ENCODE measurements around the gene PLCB3. TPM values are rescaled to one million over a fixed set of nuclear protein-coding genes. Genes with fewer than 3 reads are reported as not detected.
"Not testable (repeated sequence)": the region's sequence is repeated elsewhere in the genome, so short reads cannot be mapped to it uniquely, and the experiment has no call there.

Gene PLCB3
- total RNA-seq, 1 experiment from 2014 or later = 45.3 TPM

GRCh38 chr11:64305691-64306562 is 54.6 kb downstream of the PLCB3 start:
- Histone ChIP-seq H3K4me3 (ENCODE audit: low read depth, low read length, poor library complexity, severe bottlenecking) (peak overlapping the region; percentile 83), H3K27me3 (replicated peaks; ENCODE audit: insufficient read depth, low read depth, low read length, poor library complexity) (no peaks in the 10 kb centered on the region), H3K9me3 (ENCODE audit: low read depth, low read length, poor library complexity, severe bottlenecking) (no peaks in the 10 kb centered on the region), H3K4me1 (ENCODE audit: insufficient read depth, low read length, poor library complexity, severe bottlenecking) (peaks cover 12% of the 10 kb centered on the region), H3K27ac (ENCODE audit: low read depth, low read length, poor library complexity, severe bottlenecking) (peak overlapping the region; percentile 84), H3K36me3 (ENCODE audit: insufficient read depth, low read length, poor library complexity, severe bottlenecking) (peaks cover 4% of the 10 kb centered on the region)
- TSS peak; percentile 39 for BruUV-seq (replicated peaks)
- peak; percentile 79 for DNase-seq (ENCODE audit: low spot score)
- CTCF ChIA-PET = interaction anchor here (0.6 to 0.9 kb wide), 4 partner anchors 16 to 527 kb away, joined by 3 to 6 read pairs (median 4); no protein-coding TSS in a partner anchor
- no peak for TF ChIP-seq EZH2 (IDR thresholded peaks at IDR 0.05; ENCODE audit: borderline replicate concordance, low read depth, low read length, poor library complexity, severe bottlenecking)
- peak; percentile 61 for TF ChIP-seq CTCF (conservative IDR thresholded peaks at IDR 0.05; ENCODE audit: low read depth, low read length)
- intact Hi-C loops (cut with micrococcal nuclease; ENCODE audit: unreplicated experiment) = loop anchor here (2.0 kb wide), 2 partner anchors 35 to 65 kb away; partner anchors contain the start of gene FKBP2
- POLR2A ChIA-PET (ENCODE audit: low non-redundant PET) = interaction anchor here (0.6 kb wide), 1 partner anchor 112 kb away, joined by 6 read pairs; no protein-coding TSS in a partner anchor

DNA sequence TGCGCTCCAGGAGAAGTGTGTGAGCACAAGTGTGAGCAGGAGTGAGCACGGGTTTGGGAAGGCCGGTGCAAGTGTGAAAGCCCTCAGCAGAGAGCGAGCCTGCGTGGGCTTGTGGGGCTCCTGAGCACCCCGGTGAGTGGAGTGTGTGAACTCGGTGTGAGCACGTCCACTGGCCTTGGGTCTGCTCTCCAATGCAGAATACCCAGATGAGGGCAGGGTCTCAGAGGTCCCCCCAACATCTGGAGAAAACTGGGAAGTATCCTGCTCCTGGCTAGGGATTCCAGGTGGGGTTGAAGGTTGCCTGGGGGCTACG is 55.2 kb downstream of the PLCB3 start:
- intact Hi-C loops (cut with micrococcal nuclease; ENCODE audit: unreplicated experiment) = no loop called here
- DNase-seq (ENCODE audit: low spot score) = no peak
- CTCF ChIA-PET = no interaction called here
- H3K27ac ChIP-seq (ENCODE audit: low read depth, low read length, poor library complexity, severe bottlenecking) = peak overlapping the region; percentile 84
- peak overlapping the region; percentile 83 for H3K4me3 ChIP-seq (ENCODE audit: low read depth, low read length, poor library complexity, severe bottlenecking)
- POLR2A ChIA-PET (ENCODE audit: low non-redundant PET) = no interaction called here
- H3K27me3 ChIP-seq (replicated peaks; ENCODE audit: insufficient read depth, low read depth, low read length, poor library complexity) = no peaks in the 10 kb centered on the region
- peaks cover 12% of the 10 kb centered on the region for H3K4me1 ChIP-seq (ENCODE audit: insufficient read depth, low read length, poor library complexity, severe bottlenecking)
- H3K9me3 ChIP-seq (ENCODE audit: low read depth, low read length, poor library complexity, severe bottlenecking) = no peaks in the 10 kb centered on the region
- H3K36me3 ChIP-seq (ENCODE audit: insufficient read depth, low read length, poor library complexity, severe bottlenecking) = peaks cover 4% of the 10 kb centered on the region
- BruUV-seq (replicated peaks) = no TSS peak
- no peak for TF ChIP-seq EZH2 (IDR thresholded peaks at IDR 0.05; ENCODE audit: borderline replicate concordance, low read depth, low read length, poor library complexity, severe bottlenecking)
- TF ChIP-seq CTCF (conservative IDR thresholded peaks at IDR 0.05; ENCODE audit: low read depth, low read length) = no peak

GRCh38 chr11:64306876-64307622 is 55.7 kb downstream of the PLCB3 start:
- no peaks in the 10 kb centered on the region for H3K9me3 ChIP-seq (ENCODE audit: low read depth, low read length, poor library complexity, severe bottlenecking)
- H3K4me3 ChIP-seq (ENCODE audit: low read depth, low read length, poor library complexity, severe bottlenecking) = peak overlapping the region; percentile 83
- H3K36me3 ChIP-seq (ENCODE audit: insufficient read depth, low read length, poor library complexity, severe bottlenecking) = peaks cover 4% of the 10 kb centered on the region
- no peaks in the 10 kb centered on the region for H3K27me3 ChIP-seq (replicated peaks; ENCODE audit: insufficient read depth, low read depth, low read length, poor library complexity)
- ChIA-PET POLR2A (ENCODE audit: low non-redundant PET) (no interaction called here), CTCF (no interaction called here)
- intact Hi-C loops (cut with micrococcal nuclease; ENCODE audit: unreplicated experiment) = no loop called here
- no peak for TF ChIP-seq CTCF (conservative IDR thresholded peaks at IDR 0.05; ENCODE audit: low read depth, low read length)
- no peak for TF ChIP-seq EZH2 (IDR thresholded peaks at IDR 0.05; ENCODE audit: borderline replicate concordance, low read depth, low read length, poor library complexity, severe bottlenecking)
- peaks cover 12% of the 10 kb centered on the region for H3K4me1 ChIP-seq (ENCODE audit: insufficient read depth, low read length, poor library complexity, severe bottlenecking)
- no peak for DNase-seq (ENCODE audit: low spot score)
- no TSS peak for BruUV-seq (replicated peaks)
- peak overlapping the region; percentile 84 for H3K27ac ChIP-seq (ENCODE audit: low read depth, low read length, poor library complexity, severe bottlenecking)

DNA sequence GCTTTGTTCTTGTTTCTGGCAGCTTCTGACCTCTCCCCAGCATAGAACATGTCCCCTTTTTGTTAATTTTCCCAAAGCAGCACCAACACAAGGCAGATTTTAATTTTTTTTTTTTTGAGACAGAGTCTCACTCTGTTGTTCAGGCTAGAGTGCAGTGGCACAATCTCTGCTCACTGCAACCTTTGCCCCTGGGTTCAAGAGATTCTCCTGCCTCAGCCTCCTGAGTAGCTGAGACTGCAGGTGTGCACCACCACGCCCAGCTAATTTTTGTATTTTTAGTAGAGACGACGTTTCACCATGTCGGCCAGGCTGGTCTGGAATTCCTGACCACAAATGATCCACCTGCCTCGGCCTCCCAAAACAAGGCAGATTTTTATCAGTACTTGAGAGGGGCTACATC is 56.5 kb downstream of the PLCB3 start:
- H3K27ac ChIP-seq (ENCODE audit: low read depth, low read length, poor library complexity, severe bottlenecking) = peak overlapping the region; percentile 14
- H3K9me3 ChIP-seq (ENCODE audit: low read depth, low read length, poor library complexity, severe bottlenecking); H3K36me3 ChIP-seq (ENCODE audit: insufficient read depth, low read length, poor library complexity, severe bottlenecking); DNase-seq (ENCODE audit: low spot score); intact Hi-C loops (cut with micrococcal nuclease; ENCODE audit: unreplicated experiment); H3K4me3 ChIP-seq (ENCODE audit: low read depth, low read length, poor library complexity, severe bottlenecking); CTCF ChIA-PET; BruUV-seq (replicated peaks); POLR2A ChIA-PET (ENCODE audit: low non-redundant PET); H3K27me3 ChIP-seq (replicated peaks; ENCODE audit: insufficient read depth, low read depth, low read length, poor library complexity): not testable (repeated sequence)
- peaks cover 12% of the 10 kb centered on the region for H3K4me1 ChIP-seq (ENCODE audit: insufficient read depth, low read length, poor library complexity, severe bottlenecking)
